Measurements from ENCODE around the gene SFXN5. TPM values are rescaled to one million over a fixed set of nuclear protein-coding genes. Genes with fewer than 3 reads are reported as not detected.

The SFXN5 gene
- total RNA-seq, 1 experiment from 2014 or later: 6.0 TPM

DNA sequence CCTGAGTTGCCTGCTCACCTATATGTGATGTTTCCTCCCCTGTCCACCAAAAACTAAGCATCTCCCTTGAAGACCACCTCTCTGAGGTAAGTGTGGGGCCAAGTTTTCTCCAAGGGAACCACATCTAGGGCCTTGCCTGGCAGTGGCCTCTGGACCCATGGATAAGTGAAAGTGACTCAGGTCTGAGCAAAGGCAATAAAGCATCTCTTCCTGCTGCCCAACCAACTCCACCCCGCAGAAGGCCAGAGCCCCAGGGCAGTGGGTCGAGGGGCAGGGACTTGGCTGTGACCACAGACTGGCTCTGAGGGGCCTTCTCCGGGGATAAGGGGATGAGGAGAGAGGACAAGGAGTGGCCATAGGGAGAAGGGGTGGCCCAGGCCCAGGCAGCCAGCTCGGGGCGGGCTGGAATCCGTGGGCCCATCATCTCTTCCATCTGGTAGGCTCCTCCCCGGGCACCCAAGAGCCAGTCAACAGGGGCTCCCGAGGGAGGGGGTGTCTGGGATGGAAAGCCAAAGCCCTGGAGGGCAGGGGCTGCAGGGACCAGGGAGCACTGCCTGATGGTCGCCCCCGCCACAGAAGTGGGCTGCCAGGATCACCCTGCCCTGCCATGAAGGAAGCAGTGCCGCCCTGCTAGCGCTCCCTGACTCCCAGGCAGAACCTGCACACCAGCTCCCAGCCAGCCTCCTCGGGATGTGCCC, 120.8 kb downstream of the SFXN5 start:
- H3K27me3 Mint-ChIP-seq (ENCODE audit: insufficient read depth, unreplicated experiment): no peaks in the 10 kb centered on the region
- intact Hi-C loops (cut with micrococcal nuclease): no loop called here
- TF ChIP-seq, protein P1, sequence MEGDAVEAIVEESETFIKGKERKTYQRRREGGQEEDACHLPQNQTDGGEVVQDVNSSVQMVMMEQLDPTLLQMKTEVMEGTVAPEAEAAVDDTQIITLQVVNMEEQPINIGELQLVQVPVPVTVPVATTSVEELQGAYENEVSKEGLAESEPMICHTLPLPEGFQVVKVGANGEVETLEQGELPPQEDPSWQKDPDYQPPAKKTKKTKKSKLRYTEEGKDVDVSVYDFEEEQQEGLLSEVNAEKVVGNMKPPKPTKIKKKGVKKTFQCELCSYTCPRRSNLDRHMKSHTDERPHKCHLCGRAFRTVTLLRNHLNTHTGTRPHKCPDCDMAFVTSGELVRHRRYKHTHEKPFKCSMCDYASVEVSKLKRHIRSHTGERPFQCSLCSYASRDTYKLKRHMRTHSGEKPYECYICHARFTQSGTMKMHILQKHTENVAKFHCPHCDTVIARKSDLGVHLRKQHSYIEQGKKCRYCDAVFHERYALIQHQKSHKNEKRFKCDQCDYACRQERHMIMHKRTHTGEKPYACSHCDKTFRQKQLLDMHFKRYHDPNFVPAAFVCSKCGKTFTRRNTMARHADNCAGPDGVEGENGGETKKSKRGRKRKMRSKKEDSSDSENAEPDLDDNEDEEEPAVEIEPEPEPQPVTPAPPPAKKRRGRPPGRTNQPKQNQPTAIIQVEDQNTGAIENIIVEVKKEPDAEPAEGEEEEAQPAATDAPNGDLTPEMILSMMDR (IDR thresholded peaks at IDR 0.05; ENCODE audit: unreplicated experiment): no peak
- peaks cover 7% of the 10 kb centered on the region for H3K36me3 Mint-ChIP-seq (ENCODE audit: insufficient read depth, unreplicated experiment)
- H3K27ac Mint-ChIP-seq (ENCODE audit: low read depth, unreplicated experiment): no peak overlapping the region
- no TSS peak for BruUV-seq (replicated peaks)
- no peaks in the 10 kb centered on the region for H3K9me3 Mint-ChIP-seq (ENCODE audit: unreplicated experiment)
- H3K4me3 Mint-ChIP-seq (ENCODE audit: unreplicated experiment): no peak overlapping the region
- DNase-seq (ENCODE audit: unreplicated experiment): no peak
- ChIA-PET POLR2A (interaction anchor here (0.7 kb wide), 1 partner anchor 1369 kb away, joined by 3 read pairs; no protein-coding TSS in a partner anchor), CTCF (interaction anchor here (0.7 kb wide), 1 partner anchor 56 kb away, joined by 3 read pairs; no protein-coding TSS in a partner anchor)
- H3K4me1 Mint-ChIP-seq (ENCODE audit: insufficient read depth, unreplicated experiment): peaks cover 6% of the 10 kb centered on the region

DNA sequence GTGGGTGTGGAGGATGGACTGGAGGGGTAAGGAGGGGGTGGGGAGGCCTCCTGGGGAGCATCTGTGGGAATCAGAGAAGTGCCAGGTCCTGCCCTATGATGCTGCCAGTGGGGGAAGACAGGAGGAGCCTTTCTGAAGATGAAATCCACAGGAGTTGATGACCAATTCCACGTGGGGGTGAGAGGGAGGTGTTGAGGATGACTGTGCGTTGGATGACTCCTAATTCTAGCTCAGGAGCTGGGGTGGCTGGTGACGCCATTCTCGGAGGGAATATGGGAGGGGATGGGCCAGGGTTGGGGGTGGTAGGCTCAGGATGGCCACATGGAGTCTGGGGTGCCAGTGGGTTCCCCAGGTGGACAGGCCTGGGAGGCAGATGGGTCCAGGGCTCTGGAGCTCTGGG, 121.9 kb downstream of the SFXN5 start:
- DNase-seq (ENCODE audit: unreplicated experiment): no peak
- CTCF ChIA-PET: interaction anchor here (1.4 kb wide), 1 partner anchor 135 kb away, joined by 4 read pairs; no protein-coding TSS in a partner anchor
- Mint-ChIP-seq H3K36me3 (ENCODE audit: insufficient read depth, unreplicated experiment) (peaks cover 7% of the 10 kb centered on the region), H3K9me3 (ENCODE audit: unreplicated experiment) (no peaks in the 10 kb centered on the region), H3K4me3 (ENCODE audit: unreplicated experiment) (no peak overlapping the region), H3K4me1 (ENCODE audit: insufficient read depth, unreplicated experiment) (peaks cover 6% of the 10 kb centered on the region), H3K27ac (ENCODE audit: low read depth, unreplicated experiment) (no peak overlapping the region), H3K27me3 (ENCODE audit: insufficient read depth, unreplicated experiment) (no peaks in the 10 kb centered on the region)
- TF ChIP-seq, protein P1 (IDR thresholded peaks at IDR 0.05; ENCODE audit: unreplicated experiment): no peak
- BruUV-seq (replicated peaks): no TSS peak
- POLR2A ChIA-PET: no interaction called here
- intact Hi-C loops (cut with micrococcal nuclease): no loop called here

DNA sequence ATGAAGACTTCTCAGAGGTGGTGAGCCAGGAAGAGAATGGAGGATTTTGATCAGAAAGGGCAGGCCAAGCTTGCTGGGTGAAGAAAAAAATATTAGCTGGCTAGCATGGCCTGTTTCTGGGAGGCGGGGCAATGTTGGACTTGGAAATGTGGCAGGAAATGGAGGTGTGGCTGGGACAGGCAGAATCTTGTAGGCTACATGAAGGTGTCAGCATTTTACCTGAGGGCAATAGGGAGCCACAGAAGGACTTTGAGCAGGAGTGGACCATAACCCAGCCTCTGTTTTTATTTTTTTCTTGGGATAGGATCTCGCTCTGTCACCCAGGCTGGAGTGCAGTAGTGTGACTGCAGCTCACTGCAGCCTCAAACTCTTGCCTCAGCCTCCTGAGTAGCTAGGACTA, 122.5 kb downstream of the SFXN5 start:
- DNase-seq (ENCODE audit: unreplicated experiment): peak; percentile 47
- Mint-ChIP-seq H3K4me1 (ENCODE audit: insufficient read depth, unreplicated experiment) (peaks cover 6% of the 10 kb centered on the region), H3K9me3 (ENCODE audit: unreplicated experiment) (no peaks in the 10 kb centered on the region), H3K36me3 (ENCODE audit: insufficient read depth, unreplicated experiment) (peaks cover 7% of the 10 kb centered on the region), H3K4me3 (ENCODE audit: unreplicated experiment) (no peak overlapping the region), H3K27ac (ENCODE audit: low read depth, unreplicated experiment) (no peak overlapping the region), H3K27me3 (ENCODE audit: insufficient read depth, unreplicated experiment) (no peaks in the 10 kb centered on the region)
- ChIA-PET POLR2A (no interaction called here), CTCF (interaction anchor here (0.7 to 1.4 kb wide), 2 partner anchors 85 to 136 kb away, joined by 3 to 4 read pairs; no protein-coding TSS in a partner anchor)
- TF ChIP-seq, protein P1 (IDR thresholded peaks at IDR 0.05; ENCODE audit: unreplicated experiment): no peak
- no TSS peak for BruUV-seq (replicated peaks)
- intact Hi-C loops (cut with micrococcal nuclease): no loop called here

DNA sequence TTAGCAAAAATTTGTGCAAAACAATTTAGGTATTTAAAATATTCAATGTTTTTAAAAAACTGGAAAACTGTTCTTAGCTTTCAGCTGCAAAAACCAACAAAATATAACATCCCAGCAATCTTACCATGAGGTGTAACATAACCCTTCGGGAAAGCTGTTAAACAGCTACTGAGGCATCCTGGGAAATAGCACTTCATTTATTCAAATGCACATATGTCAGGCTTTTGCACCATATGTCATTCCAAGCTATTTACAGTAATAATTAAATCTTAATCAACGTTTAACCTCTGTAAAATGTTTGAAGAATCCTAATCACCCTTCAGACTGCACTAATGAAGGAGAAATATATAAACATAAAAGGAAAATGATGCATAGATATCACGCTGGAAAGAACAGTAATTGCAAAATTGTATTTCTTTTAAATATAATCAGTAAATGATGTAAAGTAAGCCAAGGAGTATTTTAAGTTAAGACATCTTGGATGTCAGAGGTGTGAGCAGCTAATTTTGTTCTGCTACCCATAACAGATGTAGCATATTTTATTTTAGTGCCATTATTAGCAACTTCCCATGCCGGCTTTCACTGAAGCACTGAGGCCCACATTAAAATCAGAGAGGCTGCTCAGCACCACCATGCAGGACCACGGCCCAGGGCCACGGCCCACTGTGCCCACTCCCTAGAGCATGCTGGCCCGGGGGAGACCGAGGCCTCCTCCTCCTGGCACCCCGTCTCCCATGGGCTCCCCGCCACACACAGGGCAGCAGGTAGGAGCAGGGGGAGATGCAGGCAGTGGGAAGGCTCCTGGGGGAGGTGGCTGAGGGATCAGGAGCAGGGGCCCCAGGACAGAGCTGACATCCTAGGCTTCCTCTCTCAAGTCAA, 123.3 kb downstream of the SFXN5 start:
- Mint-ChIP-seq H3K4me1 (ENCODE audit: insufficient read depth, unreplicated experiment) (peaks cover 6% of the 10 kb centered on the region), H3K36me3 (ENCODE audit: insufficient read depth, unreplicated experiment) (peaks cover 7% of the 10 kb centered on the region), H3K4me3 (ENCODE audit: unreplicated experiment) (no peak overlapping the region), H3K9me3 (ENCODE audit: unreplicated experiment) (no peaks in the 10 kb centered on the region), H3K27me3 (ENCODE audit: insufficient read depth, unreplicated experiment) (no peaks in the 10 kb centered on the region), H3K27ac (ENCODE audit: low read depth, unreplicated experiment) (no peak overlapping the region)
- ChIA-PET POLR2A (no interaction called here), CTCF (interaction anchor here (0.7 to 1.1 kb wide), 5 partner anchors 19 to 229 kb away, joined by 3 to 4 read pairs (median 3); no protein-coding TSS in a partner anchor)
- intact Hi-C loops (cut with micrococcal nuclease): no loop called here
- TF ChIP-seq, protein P1 (IDR thresholded peaks at IDR 0.05; ENCODE audit: unreplicated experiment): no peak
- DNase-seq (ENCODE audit: unreplicated experiment): no peak
- no TSS peak for BruUV-seq (replicated peaks)

Data from MCF 10A (cell line).